ENCODE data around the gene SMG6.

- TF ChIP-seq YY1 (IDR thresholded peaks at IDR 0.05; ENCODE audit: low read depth) = no peak
- TF ChIP-seq, protein P1, sequence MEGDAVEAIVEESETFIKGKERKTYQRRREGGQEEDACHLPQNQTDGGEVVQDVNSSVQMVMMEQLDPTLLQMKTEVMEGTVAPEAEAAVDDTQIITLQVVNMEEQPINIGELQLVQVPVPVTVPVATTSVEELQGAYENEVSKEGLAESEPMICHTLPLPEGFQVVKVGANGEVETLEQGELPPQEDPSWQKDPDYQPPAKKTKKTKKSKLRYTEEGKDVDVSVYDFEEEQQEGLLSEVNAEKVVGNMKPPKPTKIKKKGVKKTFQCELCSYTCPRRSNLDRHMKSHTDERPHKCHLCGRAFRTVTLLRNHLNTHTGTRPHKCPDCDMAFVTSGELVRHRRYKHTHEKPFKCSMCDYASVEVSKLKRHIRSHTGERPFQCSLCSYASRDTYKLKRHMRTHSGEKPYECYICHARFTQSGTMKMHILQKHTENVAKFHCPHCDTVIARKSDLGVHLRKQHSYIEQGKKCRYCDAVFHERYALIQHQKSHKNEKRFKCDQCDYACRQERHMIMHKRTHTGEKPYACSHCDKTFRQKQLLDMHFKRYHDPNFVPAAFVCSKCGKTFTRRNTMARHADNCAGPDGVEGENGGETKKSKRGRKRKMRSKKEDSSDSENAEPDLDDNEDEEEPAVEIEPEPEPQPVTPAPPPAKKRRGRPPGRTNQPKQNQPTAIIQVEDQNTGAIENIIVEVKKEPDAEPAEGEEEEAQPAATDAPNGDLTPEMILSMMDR (IDR thresholded peaks at IDR 0.05) = no peak
- no peak for TF ChIP-seq USF2 (IDR thresholded peaks at IDR 0.05; ENCODE audit: borderline replicate concordance, low read depth, low read length)
- no peak for TF ChIP-seq FOXM1 (IDR thresholded peaks at IDR 0.05; ENCODE audit: low read depth)
Measured at GRCh38 chr17:2110436-2110835, 193.1 kb downstream of the SMG6 start.
